Neural cell (in vitro differentiated cells): ENCODE measurements around the gene ZIK1. TPM values are rescaled to one million over a fixed set of nuclear protein-coding genes. Genes with fewer than 3 reads are reported as not detected.

Experiments used
- H2AFZ ChIP-seq: fragments of 200-600, 300-800 bp; sonication (generic), shearing (Covaris generic); 2 replicates; pipeline ENCODE4 v1.6.0; 2014; ENCODE audit warnings: low read depth, mild to moderate bottlenecking, antibody characterized with exemption, low read length, moderate library complexity
- H3F3A ChIP-seq: fragments of 200-600 bp; shearing (Covaris generic); 2 replicates; pipeline ENCODE4 v1.6.1; 2016; ENCODE audit warnings: mild to moderate bottlenecking, moderate library complexity, mixed read lengths, antibody characterized with exemption, low read length; ENCODE audit not compliant: insufficient read depth, poor library complexity, severe bottlenecking
- H3K27ac ChIP-seq: fragments of 200-600, 300-800 bp; sonication (generic), shearing (Covaris generic); 2 replicates; pipeline ENCODE4 v1.5.1; 2014; ENCODE audit warnings: mild to moderate bottlenecking, low read length, moderate library complexity
- H3K27me3 ChIP-seq: fragments of 300-800, 200-600 bp; sonication (generic), shearing (Covaris generic); 2 replicates; pipeline ENCODE4 v1.6.0; 2014; ENCODE audit warnings: mild to moderate bottlenecking, low read depth, low read length, moderate library complexity; ENCODE audit not compliant: insufficient read depth
- H3K36me3 ChIP-seq: fragments of 300-800, 200-600 bp; sonication (generic), shearing (Covaris generic); 2 replicates; pipeline ENCODE4 v1.5.1; 2014; ENCODE audit warnings: mild to moderate bottlenecking, antibody characterized with exemption, low read length, moderate library complexity; ENCODE audit not compliant: insufficient read depth
- H3K4me2 ChIP-seq: fragments of 300-800, 200-600 bp; sonication (generic), shearing (Covaris generic); 2 replicates; pipeline ENCODE4 v1.6.0; 2014; ENCODE audit warnings: mild to moderate bottlenecking, low read length
- H3K4me3 ChIP-seq: fragments of 300-800, 200-600 bp; sonication (generic), shearing (Covaris generic); 2 replicates; pipeline ENCODE4 v1.5.1; 2014; ENCODE audit warnings: mild to moderate bottlenecking, low read length, moderate library complexity
- H3K79me2 ChIP-seq: fragments of 200-600 bp; shearing (Covaris generic); replicated peaks from 2 replicates; pipeline ENCODE4 v1.6.0; 2014; ENCODE audit warnings: mild to moderate bottlenecking, low read length, moderate library complexity; ENCODE audit not compliant: insufficient read depth
- H3K9ac ChIP-seq: fragments of 300-800, 200-600 bp; sonication (generic), shearing (Covaris generic); 2 replicates; pipeline ENCODE4 v1.6.1; 2016; ENCODE audit warnings: mild to moderate bottlenecking, low read length, mixed read lengths
- H3K9me2 ChIP-seq: fragments of 200-600 bp; shearing (Covaris generic); 2 replicates; pipeline ENCODE4 v1.6.1; 2016; ENCODE audit warnings: mild to moderate bottlenecking, low read length, mixed read lengths; ENCODE audit not compliant: insufficient read depth
- H3K9me3 ChIP-seq: fragments of 200-600, 300-800 bp; sonication (generic), shearing (Covaris generic); 2 replicates; pipeline ENCODE4 v1.6.1; 2016; ENCODE audit warnings: mild to moderate bottlenecking, mixed run types, low read length, moderate library complexity, mixed read lengths
- H4K20me1 ChIP-seq: fragments of 200-600 bp; shearing (Covaris generic); 2 replicates; pipeline ENCODE4 v1.6.1; 2016; ENCODE audit warnings: mild to moderate bottlenecking, mixed run types; ENCODE audit not compliant: insufficient read depth
- CTCF ChIP-seq: fragments of 450-650 bp; IDR thresholded peaks from 2 replicates; pipeline ENCODE4 v1.5.1; 2014; ENCODE audit warnings: antibody characterized with exemption, mild to moderate bottlenecking, moderate library complexity; ENCODE audit not compliant: poor library complexity, severe bottlenecking
- EP300 ChIP-seq: fragments of 450-650 bp; conservative IDR thresholded peaks from 2 replicates; pipeline ENCODE4 v1.6.1; 2014; ENCODE audit warnings: antibody characterized with exemption, mild to moderate bottlenecking, moderate library complexity; ENCODE audit not compliant: poor library complexity, severe bottlenecking
- EZH2 ChIP-seq: fragments of 200-600, 300-800 bp; shearing (Covaris generic), sonication (generic); IDR thresholded peaks from 2 replicates; pipeline ENCODE4 v1.6.1; 2014; ENCODE audit warnings: antibody characterized with exemption, low read length, borderline replicate concordance, mild to moderate bottlenecking; ENCODE audit not compliant: insufficient read depth, poor library complexity, severe bottlenecking
- MXI1 ChIP-seq: fragments of 450-650 bp; conservative IDR thresholded peaks from 2 replicates; pipeline ENCODE4 v1.6.1; 2014; ENCODE audit warnings: antibody characterized with exemption, mild to moderate bottlenecking; ENCODE audit not compliant: poor library complexity, severe bottlenecking
- POLR2AphosphoS5 ChIP-seq: IDR thresholded peaks from 2 replicates; pipeline ENCODE4 v1.6.1; 2012
- RAD21 ChIP-seq: fragments of 450-650 bp; conservative IDR thresholded peaks from 2 replicates; pipeline ENCODE4 v1.6.1; 2014; ENCODE audit warnings: antibody characterized with exemption, mild to moderate bottlenecking, moderate library complexity
- SMC3 ChIP-seq: fragments of 450-650 bp; conservative IDR thresholded peaks from 2 replicates; pipeline ENCODE4 v1.6.1; 2014; ENCODE audit warnings: antibody characterized with exemption, mild to moderate bottlenecking, moderate library complexity; ENCODE audit not compliant: poor library complexity
- TAF1 ChIP-seq: IDR thresholded peaks from 2 replicates; pipeline ENCODE4 v1.6.1; 2012; ENCODE audit warnings: low read depth
- polyA plus RNA-seq: library from polyadenylated mRNA; depleted of rRNA; stranded (reverse); fragments of >200 nt; gene quantifications from 2 replicates; pipeline ENCODE4 v1.2.3, GENCODE V29; 2014
- TF ChIP-seq, protein P1 (sequence below): IDR thresholded peaks from 2 replicates; pipeline ENCODE4 v1.6.1; 2012; ENCODE audit warnings: borderline replicate concordance

The ZIK1 gene
- polyA plus RNA-seq, 1 donor from 2014 or later: 25.2 TPM

DNA sequence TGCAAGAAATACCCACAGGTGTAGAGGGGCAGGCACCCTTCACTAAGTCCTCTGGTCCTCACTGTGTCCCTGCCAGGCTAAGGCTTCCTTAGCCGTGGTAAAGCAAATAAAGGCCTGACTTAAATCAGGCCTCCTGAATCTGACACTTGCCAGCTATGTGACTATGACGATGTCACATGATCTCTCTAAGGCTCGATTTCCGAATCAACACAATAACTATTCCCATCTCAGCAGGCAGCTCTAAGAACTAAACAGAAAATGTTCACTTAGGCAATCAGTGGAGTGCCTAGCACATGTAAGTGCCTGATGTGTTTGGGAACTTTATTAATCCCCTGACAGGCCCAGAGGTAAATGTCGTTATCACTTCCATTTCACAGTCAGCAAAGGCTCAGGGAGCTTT lies 26.3 kb upstream of the ZIK1 start:
- peak overlapping the region; percentile 94 for H3K4me3 ChIP-seq
- peaks cover 7% of the 10 kb centered on the region for H3K9me3 ChIP-seq
- H3F3A ChIP-seq: no peaks in the 10 kb centered on the region
- no peaks in the 10 kb centered on the region for H4K20me1 ChIP-seq
- H3K27me3 ChIP-seq: no peaks in the 10 kb centered on the region
- no peak overlapping the region for H2AFZ ChIP-seq
- peaks cover 30% of the 10 kb centered on the region for H3K36me3 ChIP-seq
- TF ChIP-seq TAF1: no peak
- no peak for TF ChIP-seq EP300
- TF ChIP-seq, protein P1, sequence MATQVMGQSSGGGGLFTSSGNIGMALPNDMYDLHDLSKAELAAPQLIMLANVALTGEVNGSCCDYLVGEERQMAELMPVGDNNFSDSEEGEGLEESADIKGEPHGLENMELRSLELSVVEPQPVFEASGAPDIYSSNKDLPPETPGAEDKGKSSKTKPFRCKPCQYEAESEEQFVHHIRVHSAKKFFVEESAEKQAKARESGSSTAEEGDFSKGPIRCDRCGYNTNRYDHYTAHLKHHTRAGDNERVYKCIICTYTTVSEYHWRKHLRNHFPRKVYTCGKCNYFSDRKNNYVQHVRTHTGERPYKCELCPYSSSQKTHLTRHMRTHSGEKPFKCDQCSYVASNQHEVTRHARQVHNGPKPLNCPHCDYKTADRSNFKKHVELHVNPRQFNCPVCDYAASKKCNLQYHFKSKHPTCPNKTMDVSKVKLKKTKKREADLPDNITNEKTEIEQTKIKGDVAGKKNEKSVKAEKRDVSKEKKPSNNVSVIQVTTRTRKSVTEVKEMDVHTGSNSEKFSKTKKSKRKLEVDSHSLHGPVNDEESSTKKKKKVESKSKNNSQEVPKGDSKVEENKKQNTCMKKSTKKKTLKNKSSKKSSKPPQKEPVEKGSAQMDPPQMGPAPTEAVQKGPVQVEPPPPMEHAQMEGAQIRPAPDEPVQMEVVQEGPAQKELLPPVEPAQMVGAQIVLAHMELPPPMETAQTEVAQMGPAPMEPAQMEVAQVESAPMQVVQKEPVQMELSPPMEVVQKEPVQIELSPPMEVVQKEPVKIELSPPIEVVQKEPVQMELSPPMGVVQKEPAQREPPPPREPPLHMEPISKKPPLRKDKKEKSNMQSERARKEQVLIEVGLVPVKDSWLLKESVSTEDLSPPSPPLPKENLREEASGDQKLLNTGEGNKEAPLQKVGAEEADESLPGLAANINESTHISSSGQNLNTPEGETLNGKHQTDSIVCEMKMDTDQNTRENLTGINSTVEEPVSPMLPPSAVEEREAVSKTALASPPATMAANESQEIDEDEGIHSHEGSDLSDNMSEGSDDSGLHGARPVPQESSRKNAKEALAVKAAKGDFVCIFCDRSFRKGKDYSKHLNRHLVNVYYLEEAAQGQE: no peak
- TF ChIP-seq EZH2: no peak
- no peak for TF ChIP-seq RAD21
- TF ChIP-seq POLR2AphosphoS5: no peak
- no peak for TF ChIP-seq MXI1
- no peak for TF ChIP-seq SMC3
- TF ChIP-seq CTCF: no peak
- no peaks in the 10 kb centered on the region for H3K9me2 ChIP-seq
- H3K79me2 ChIP-seq: peaks cover 9% of the 10 kb centered on the region
- H3K9ac ChIP-seq: peak overlapping the region; percentile 83
- H3K27ac ChIP-seq: no peak overlapping the region
- peak overlapping the region; percentile 95 for H3K4me2 ChIP-seq

DNA sequence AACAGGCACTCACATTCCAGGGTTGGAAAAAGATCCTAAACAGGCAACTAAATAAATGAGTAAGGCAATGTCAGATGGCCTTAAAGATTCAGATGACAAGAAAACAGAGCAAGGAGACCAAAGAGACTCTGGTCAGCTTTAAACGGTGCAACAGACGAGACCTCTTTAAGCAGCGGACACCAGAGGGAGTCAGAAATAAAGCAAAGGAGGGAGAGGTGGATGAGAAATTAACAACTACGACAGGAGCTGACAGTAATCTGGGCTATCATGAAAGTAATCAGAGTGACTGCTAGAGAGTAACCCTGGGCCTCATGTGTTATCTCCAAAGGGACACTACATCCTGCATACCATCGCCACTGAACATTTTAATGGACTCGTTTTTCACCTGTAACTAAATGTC lies 25.4 kb upstream of the ZIK1 start:
- no peaks in the 10 kb centered on the region for H4K20me1 ChIP-seq
- peak overlapping the region; percentile 95 for H3K4me2 ChIP-seq
- H3K79me2 ChIP-seq: peaks cover 9% of the 10 kb centered on the region
- H3F3A ChIP-seq: no peaks in the 10 kb centered on the region
- peaks cover 21% of the 10 kb centered on the region for H3K36me3 ChIP-seq
- H3K27me3 ChIP-seq: no peaks in the 10 kb centered on the region
- H3K27ac ChIP-seq: no peak overlapping the region
- no peak for TF ChIP-seq MXI1
- TF ChIP-seq CTCF: peak; percentile 17
- peaks cover 7% of the 10 kb centered on the region for H3K9me3 ChIP-seq
- no peaks in the 10 kb centered on the region for H3K9me2 ChIP-seq
- H3K4me3 ChIP-seq: peak overlapping the region; percentile 94
- H3K9ac ChIP-seq: peak overlapping the region; percentile 83
- H2AFZ ChIP-seq: no peak overlapping the region
